NCI-H748 treated with DMSO at 0.1 percent for 48 hours (cell line): ENCODE measurements around the gene NPDC1.

ENCODE experiments used
- DNase-seq: peaks from one replicate; lab custom pipeline; 2025; lab: John Stamatoyannopoulos, UW

Gene NPDC1

DNA sequence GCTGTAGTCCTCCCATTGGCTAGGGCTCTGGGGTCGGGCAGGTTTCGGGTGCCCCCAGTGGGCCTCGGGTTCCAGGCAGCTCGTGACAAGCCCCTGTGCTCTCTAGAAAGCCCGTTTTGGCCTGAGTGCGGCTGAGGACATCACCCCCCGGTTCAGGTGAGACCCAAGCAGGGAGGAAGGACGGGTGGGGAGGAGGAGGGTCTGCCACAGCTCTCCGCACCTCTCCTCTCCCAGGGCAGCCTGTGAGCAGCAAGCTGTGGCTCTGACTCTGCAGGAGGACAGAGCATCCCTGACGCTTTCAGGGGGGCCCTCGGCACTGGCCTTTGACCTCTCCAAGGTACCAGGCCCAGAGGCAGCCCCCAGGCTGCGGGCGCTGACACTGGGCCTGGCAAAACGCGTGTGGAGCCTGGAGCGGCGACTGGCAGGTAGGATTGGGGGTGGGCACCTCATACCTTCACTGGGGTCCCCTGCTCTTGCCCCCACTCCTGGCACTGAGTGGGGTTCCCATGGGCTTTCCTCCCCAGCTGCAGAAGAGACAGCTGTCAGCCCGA lies 53.1 kb downstream of the NPDC1 start:
- DNase-seq = no peak

DNA sequence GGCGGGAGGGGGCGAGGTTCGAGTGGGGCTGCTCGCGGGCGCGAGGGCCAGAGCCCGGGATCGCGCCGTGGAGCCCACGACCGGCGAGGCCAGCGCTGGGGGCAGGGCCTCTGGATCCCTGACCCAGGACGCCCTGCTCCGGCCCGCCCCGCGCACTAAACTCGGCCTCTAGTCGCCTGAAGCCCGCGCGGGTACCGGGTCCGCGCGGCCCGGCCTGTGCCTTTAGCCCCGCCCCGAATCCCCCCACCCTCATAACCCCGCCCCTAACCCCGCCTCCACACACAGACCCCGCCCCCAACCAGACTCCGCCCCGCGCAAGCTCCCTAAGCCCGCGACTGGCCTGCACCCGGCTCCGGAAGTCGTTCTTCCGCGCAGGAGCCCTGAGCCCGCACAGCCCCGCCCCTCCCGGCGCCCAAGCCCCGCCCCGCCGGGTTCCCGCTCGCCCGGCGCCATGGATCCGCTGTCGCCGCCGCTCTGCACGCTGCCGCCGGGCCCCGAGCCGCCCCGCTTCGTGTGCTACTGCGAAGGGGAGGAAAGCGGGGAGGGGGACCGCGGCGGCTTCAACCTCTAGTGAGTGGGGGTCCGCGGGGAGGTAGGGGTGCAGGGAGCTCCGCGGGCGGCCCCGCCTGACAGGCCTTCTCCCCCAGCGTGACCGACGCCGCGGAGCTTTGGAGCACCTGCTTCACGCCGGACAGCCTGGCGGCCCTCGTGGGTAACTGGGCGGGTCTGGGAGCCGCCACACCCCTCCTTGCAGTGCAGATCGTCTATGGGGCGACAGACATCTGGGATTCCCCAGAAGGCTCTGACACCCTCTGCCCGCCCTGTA lies 53.8 kb downstream of the NPDC1 start, which contains the start of gene PAXX:
Gene PAXX (plus strand): TSS at position 430 of the 826 bp plus-strand sequence. CDS start 22 bp downstream, at position 452.
- peak; percentile 22 for DNase-seq

GRCh38 chr9:136990242-136990911 lies 55.6 kb downstream of the NPDC1 start:
- DNase-seq = peak; percentile 76
